Activated CD4-positive, alpha-beta T cell treated with anti-CD3 and anti-CD28 coated beads, Interleukin-2, amount 50 U/mL, for 48 hours (primary cell): ENCODE results near the gene MYRIP.
"Not testable (repeated sequence)": the region's sequence is repeated elsewhere in the genome, so short reads cannot be mapped to it uniquely, and the experiment has no call there.

Experiments
- DNase-seq, 2 experiments: peaks; one replicate each; pipeline ENCODE4 v3.0.0-alpha.2; 2020

MYRIP gene

DNA sequence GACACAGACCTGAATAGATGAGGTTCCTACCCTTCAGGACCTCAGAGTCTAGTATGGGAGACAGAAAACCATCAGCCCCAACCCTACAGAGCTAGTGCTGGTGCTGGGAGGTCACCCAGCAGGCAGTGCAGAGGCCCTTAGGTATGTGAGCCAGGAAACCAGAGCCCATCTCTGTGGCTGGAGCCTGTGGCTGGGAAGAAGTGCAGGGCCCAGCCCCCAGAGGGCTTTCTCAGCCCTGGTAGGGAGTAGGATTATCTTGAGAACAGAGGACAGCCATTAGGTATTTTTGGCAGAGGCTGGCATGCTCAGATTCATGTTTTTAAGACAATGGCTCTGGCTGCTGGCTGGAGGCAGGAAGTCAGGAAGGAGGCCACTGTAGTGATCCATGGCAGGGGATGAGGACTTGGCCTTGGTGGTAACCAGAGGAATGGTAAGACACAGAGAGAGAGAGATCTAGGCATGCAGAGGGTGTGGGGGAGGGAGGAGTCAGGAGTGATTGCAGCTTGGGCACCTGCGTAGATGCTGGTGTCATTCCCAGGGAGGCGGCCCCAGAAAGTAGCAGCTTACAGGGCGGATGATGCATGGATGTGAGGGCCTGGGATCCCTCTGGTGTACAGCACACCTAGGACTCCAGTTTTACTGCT, 279.2 kb downstream of the MYRIP start:
- DNase-seq: no peak

DNA sequence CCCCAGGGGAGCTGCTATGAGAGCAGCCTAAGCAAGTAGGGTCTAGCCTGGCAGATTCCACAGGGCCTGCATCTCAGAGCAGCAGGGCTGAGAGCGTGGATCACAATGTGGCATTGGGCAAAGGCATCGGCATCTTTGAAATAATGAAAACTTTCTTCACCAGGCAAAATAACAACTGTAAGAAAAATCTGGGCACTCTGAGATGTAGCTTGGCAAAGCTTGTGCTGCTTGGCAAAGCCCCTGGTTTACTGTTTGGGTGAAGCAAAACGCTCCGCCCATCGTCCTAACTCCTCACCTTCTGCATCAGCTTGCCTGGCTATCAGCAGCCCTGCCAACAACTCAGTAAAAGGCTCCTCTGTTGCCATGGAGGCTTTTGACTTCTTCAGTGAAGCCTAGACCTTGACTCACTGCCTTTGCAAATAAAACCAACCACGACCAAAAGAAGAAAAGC, 287.3 kb downstream of the MYRIP start:
- DNase-seq: no peak

- DNase-seq: no peak
Observed at GRCh38 chr3:40097131-40098117, 288.0 kb downstream of the MYRIP start.

- DNase-seq: no peak
Observed at GRCh38 chr3:40098261-40098759, 288.9 kb downstream of the MYRIP start.

DNA sequence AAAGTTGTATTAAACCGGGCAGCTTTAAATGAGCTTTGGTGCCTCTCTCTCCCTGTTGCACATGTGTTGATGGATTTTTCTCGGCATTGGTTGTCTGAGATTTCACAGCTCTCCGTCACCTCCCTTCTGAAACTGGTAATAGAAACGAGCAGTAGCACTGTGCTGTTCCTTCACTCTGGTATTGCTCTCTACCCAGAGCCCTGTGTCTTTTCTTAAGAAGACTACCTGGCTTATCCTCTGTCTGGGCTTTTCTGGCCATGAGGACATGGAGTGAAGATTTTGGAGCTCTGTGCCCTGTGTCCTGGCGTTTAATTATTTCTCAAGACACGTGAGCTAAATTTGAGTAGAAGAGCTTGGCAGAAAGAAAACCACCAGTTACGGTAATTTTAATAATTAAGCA, 290.5 kb downstream of the MYRIP start:
- no peak for DNase-seq

GRCh38 chr3:40102182-40102581, 292.8 kb downstream of the MYRIP start:
- no peak for DNase-seq

DNA sequence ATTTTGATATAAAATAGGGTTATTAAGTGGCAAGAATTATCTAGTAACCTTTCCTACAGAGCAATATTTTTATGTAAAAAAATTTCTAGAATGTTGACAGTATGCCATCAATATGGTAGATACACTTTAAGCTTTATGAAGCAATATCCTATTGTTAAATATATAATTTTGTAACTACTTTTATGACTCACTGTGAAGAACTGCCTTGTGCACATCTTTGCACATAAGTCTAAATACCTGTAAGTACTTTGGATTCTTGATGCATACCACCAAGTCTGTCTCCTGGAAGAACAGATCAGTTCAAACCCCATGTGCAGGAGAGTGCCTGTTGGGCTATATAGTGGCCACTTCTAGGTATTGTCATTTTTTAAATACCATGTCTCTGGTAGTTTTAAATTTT, 294.4 kb downstream of the MYRIP start:
- DNase-seq: no peak

GRCh38 chr3:40104441-40104840, 295.0 kb downstream of the MYRIP start:
- no peak for DNase-seq

- DNase-seq: no peak
Observed at GRCh38 chr3:40108643-40109042, 299.2 kb downstream of the MYRIP start.

GRCh38 chr3:40109641-40110490, 300.5 kb downstream of the MYRIP start:
- no peak for DNase-seq

- no peak for DNase-seq
Observed at GRCh38 chr3:40116478-40117177, 307.2 kb downstream of the MYRIP start.

GRCh38 chr3:40118091-40118490, 308.7 kb downstream of the MYRIP start:
- no peak for DNase-seq

DNA sequence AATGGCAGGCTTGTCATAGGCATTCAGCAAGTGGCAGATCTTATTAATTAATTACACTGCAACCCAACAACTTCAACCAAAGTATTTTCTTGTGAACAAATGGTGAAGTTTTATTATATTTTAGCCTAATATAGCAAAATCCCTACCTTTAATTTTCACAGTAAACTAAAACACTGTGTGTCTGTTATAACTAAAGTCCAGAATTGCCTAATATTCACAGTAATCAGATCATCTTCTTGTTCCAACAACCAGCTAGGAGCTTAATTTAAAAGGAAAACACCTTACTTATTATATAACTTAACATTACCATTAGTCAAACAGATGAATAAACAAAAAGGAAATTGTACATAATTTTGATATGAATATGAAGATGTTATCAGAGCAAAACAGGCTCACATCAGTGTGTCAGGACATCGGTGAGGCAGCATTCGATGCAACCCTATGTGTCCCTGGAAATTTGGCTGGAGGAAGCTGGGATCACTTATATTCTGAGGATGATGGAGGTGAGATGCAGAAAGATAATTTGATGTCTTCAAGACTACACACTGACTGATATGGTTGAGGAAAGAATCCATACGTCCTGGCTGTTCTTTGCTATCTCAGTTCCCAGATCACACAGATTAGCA, 310.8 kb downstream of the MYRIP start:
- DNase-seq: no peak

DNA sequence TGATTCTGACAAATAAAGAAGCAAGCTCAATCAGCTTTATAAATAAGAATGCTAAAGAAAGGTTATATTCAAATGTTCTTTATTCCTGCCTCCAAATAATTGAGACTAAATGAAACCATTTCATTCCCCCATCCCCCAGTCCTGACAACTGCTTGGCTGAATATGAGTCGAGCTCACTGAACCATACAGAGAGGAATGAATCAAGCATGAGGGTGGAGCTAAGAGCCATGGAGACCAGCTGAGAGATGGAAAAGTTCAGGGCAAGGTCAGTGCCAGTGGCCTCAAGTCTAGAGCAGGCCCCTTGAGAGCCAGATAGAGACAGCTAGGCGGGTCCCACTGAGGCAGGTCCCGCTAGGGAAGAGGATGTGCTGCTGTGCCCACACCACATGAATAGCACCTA, 311.4 kb downstream of the MYRIP start:
- no peak for DNase-seq

DNA sequence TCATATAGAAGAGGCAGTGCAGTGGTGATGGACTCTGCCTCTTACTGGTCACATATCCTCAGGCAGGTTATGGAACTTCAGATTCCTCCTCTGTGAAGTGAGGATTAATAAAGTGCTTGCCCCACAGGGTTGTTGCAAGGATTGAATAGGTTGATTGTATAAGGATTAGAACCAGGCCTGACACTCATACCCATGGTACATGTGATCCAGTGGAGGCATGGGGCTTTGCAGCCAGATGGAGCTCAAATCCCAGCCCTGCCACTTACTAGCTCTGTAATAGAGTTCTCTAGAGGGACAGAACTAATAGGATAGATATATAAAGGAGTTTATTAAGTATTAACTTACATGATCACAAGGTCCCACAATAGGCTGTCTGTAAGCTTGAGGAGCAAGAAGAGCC, 315.5 kb downstream of the MYRIP start:
- DNase-seq: no peak

DNA sequence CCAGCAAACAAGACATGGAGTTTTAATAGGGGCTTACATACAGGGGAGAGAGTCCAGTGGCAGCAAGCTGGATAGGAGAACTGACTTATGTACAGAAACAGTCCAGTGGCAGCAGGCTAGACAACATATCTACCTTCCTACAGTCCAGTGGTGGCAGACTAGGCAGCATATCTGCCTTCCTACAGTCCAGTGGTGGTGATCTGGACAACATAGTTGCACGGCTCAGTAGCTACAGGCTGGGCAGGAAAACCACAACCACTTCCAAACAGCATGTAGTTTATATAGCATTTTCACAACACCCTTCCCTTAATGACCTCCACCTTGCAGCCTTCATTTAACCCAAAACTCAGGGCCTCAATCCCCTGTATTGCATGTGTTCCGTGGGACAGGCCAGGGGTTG, 318.8 kb downstream of the MYRIP start:
- no peak for DNase-seq

- DNase-seq: no peak
Observed at GRCh38 chr3:40129510-40129909, 320.1 kb downstream of the MYRIP start.

- DNase-seq: no peak
Observed at GRCh38 chr3:40129981-40130380, 320.6 kb downstream of the MYRIP start.

GRCh38 chr3:40130721-40131120, 321.3 kb downstream of the MYRIP start:
- no peak for DNase-seq

DNA sequence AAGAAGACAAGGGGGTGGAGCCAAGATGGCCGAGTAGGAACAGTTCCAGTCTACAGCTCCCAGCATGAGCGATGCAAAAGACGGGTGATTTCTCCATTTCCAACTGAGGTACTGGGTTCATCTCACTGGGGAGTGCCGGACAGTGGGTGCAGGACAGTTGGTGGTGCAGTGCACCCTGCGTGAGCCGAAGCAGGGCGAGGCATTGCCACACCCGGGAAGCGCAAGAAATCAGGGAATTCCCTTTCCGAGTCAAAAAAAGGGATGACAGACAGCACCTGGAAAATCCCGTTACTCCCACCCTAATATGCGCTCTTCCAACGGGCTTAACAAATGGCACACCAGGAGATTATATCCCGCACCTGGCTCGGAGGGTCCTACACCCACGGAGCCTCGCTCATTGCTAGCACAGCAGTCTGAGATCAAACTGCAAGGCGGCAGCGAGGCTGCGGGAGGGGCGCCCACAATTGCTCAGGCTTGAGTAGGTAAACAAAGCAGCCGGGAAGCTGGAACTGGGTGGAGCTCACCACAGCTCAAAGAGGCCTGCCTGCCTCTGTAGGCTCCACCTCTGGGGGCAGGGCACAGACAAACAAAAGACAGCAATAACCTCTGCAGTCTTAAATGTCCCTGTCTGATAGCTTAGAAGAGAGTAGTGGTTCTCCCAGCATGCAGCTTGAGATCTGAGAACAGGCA, 324.6 kb downstream of the MYRIP start:
- DNase-seq: not testable (repeated sequence)
